ENCODE measurements around the gene NHEJ1.

NHEJ1 gene

DNA sequence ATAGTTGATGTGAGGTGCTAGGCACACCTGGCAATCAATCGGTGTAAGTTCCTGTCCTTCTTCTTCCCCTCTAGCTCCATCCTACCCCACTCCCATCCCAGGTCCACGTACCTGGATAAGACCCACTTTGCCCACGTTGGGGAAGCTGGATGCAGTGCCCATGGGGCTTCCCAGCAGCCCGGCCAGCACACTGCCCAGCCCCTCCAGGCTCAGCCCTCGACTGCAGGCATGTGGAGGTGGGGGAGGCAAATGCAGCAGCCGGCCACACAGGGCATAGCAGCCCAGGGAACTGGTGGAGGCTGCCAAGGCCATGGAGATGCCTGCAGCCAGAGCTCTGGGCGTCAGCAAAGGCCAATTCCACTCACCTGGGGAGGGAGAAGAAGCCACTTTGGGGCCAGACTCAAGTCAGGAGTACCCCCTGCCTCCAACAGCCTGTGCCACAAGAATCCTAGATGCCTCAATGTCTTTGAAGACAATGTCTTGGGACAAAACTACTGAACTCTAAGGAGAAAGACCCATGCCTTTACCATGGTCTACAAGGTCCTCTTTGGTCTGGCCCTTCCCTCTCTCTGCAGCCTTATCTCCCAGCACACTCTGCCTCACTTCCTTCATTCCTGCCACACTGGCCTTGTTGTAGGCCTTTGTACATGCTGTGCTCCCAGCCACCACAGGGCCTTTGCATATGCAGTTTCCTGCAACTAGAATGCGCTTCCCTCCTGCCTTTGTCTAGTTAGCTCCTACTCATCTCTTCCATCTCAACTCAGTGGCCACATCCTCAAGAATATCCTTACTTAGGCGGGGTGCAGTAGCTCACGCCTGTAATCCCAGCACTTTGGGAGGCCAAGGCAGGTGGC, 4.7 kb upstream of the NHEJ1 start:
- DNase-seq: no peak

- no peak for DNase-seq
Measured at GRCh38 chr2:219163156-219163555, 2.5 kb upstream of the NHEJ1 start.

- DNase-seq: no peak
Measured at GRCh38 chr2:219161097-219161496, 482 bp upstream of the NHEJ1 start.

DNA sequence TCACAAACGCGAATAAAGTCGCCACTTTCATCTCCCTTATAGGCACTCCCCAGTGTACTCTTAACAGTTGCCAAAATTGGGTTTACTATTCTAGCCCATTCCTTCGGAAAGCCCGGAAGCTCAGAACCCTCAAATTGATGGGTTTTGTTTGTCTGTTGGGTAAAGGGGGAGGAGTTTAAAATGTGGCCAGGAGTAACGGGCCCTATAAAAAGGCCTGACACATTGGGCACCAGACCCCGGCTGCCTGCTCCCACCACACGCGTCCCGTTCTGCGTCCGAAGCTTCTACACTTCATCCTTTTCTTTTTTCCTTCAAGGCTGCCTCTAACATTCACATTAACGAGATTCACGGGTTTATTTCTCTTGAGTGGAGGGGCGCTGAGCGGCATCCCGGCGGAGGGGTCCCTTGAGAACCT, 837 bp downstream of the NHEJ1 start:
- peak in 1 of 4 experiments; percentile 10 for DNase-seq

GRCh38 chr2:219158586-219158985, 2.0 kb downstream of the NHEJ1 start:
- DNase-seq: no peak

DNA sequence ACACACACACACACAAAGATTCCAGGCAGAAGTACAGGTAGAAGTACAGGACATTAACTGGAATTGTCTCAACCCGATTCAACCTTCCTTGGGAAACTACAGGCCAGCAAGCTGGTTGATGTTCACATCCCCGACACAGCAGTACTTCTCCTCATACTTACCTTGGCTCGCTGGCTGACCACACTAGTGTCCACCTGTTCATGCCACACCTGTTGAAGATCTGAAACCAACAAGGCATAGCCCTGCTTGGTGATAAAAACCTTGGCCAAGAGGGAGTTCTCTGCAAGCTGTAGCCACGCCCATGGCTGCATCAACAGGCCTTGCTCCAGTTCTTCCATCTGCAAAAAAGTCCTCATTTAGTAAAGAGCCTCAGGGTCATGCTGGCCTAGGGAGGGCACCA, 2.6 kb downstream of the NHEJ1 start:
- DNase-seq: no peak

DNA sequence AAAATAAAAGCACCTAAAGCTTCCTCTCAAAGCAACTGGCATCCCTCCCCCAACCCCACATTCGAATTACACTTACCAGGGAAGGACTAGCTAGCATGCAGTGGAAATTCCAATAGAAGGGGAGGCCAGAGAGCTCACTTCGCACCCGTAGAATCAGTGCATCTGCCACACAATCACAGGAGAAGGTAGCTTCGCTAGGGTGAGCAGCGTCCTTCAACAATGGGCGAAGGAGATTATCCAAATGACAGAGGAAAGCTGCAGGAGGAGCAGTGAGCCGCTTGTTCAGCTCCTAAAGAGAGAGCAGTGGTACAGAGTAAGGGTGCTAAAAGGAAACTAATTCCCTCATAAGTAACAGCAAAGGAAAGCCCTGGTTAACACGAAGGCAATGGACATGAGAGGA, 3.2 kb downstream of the NHEJ1 start:
- DNase-seq: no peak

- DNase-seq: peak; percentile 63 to 91 (median 85)
Measured at GRCh38 chr2:219155054-219155644, 5.5 kb downstream of the NHEJ1 start.

DNA sequence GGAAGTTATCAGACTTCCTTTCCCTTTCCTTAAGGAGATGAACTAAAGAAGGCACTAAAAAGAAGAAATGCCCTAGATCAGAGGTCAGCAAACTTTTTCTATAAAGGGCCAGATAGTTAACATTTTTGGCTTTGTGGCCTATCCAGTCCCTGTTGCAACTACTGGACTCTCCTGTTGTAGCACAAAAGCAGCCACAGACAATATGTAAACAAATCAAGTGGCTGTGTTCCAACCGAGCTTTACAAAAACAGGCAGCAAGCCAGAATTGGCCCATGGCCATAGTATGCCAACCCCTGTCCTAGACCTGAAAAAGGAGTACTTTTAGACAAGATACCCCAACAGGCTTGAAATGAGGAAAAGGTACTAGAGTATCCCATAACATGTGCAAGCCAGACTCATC, 10.9 kb downstream of the NHEJ1 start:
- DNase-seq: no peak

DNA sequence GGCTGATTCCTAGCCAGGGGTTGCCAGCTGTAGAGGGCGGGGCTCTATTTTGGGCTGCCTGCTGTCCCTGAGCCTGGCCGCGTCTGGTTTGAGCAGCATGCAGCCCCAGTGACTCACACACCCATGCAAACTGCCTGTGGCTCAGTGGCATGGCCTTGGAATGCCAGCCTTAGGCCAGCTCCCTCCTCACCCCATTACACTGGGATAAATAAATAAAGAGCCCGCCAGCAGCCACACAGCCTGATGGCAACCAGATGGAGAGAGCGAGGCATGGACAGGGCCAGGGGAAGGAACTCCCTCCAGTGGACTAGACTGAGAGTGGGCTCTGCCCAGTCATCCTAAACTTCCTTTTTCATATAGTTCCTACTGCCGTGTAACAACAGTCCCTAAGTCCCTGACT, 18.3 kb downstream of the NHEJ1 start:
- DNase-seq: peak in 2 of 4 experiments; percentile 19 to 21

DNA sequence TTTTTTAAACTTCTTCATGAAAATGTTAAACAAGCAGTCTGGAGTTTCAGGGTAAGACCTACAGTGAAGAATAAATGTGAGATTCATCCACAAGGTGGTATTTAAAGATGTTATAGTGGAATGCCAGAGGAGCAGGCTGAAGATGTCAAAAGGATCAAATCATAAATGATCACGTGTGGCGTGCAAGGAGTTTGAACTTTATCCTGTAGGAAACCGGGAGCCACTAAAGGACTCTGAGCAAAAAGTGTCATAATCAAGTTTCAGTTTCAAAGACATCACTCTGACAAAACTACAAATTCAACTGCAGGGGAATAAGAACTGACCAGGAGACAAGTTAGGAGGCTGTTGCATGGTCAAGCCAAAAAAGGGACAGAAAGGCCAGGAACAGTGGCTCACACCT, 19.9 kb downstream of the NHEJ1 start:
- no peak for DNase-seq

DNA sequence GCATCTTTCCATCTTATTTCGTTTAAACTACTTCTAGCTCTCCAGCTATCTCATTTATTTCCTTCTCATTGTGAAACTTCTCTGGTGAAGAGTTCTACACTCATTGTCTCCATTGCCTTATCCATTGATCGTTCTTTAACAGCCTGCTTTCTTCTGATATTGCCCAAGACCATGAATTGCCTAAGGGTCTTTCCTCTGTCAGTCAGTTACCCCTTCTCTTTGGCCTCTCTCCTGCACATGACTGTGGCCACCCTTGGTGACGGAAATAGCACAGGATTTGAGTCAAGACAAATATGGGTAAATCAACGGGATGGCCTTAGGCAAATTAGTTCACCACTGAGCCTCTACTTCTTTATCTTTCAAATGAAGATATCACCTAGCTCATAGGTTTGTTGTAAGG, 26.6 kb downstream of the NHEJ1 start:
- no peak for DNase-seq

DNA sequence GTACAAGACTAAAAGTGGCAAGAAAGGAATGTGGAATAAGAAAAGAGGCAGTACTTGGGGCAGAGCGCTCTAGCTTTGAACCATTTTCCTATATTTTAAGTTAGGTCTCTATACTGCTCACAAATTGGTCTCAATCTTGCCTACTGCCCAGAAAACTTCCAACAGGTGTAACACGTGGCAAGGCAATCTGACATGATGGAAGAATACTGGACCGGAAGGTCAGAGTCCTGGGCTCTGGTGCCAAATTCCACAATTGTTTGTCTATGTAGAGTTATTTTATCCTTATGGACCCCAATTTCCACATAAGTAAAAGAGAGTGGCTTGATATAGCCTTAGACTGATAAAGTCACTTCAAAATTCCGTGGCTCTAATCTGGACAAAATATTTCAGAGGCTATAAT, 28.9 kb downstream of the NHEJ1 start:
- no peak for DNase-seq

GRCh38 chr2:219131327-219131726, 29.3 kb downstream of the NHEJ1 start:
- no peak for DNase-seq

- no peak for DNase-seq
Measured at GRCh38 chr2:219129589-219129988, 31.0 kb downstream of the NHEJ1 start.

DNA sequence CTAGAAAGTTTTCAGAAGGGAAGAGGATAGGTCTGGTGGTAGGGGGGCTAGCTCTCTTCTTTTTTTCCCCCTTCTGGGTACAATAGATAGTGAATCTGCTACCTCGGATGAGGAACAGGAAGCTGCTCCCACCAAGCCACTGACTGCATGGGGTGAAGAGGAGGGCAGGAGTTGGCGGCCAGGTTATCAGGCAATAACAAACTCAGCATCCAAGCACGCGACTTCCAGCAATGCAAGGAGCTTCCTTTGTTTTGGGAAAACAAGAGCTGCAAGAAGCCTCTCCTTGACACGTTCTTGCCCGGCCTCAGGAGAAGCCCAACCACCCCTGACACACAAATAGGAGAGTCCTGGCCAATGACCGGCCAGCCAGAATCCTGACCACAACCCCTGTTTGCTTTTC, 32.2 kb downstream of the NHEJ1 start:
- DNase-seq: peak in 1 of 4 experiments; percentile 10

DNA sequence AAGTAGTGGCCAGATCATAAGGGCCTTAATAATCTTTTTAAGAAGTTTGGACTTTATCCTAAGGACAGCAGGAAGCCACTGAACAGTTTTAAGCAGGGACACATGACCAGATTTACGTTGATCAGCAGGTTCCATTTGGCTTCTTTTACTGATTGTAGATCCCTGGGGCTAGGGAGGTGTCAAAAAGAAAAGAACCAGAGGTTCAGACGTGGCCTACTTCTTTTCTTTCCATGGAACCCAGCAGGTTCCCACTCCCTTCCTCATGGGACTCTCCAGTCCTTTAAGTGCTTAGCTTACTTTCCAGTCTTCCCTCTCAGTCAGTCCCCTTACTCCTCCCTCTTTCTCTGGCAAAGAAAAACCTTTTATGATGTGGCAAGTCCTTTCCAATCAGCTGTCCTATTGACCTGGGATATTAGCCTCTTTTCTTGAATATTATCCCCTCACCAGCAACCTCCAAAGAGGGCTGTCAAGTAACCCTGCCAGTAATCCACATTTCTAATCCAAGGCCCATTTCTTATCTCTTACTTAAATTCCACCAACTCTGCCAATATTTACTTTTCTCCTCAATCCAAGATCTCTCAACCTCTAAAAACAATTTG, 33.5 kb downstream of the NHEJ1 start:
- DNase-seq: no peak

DNA sequence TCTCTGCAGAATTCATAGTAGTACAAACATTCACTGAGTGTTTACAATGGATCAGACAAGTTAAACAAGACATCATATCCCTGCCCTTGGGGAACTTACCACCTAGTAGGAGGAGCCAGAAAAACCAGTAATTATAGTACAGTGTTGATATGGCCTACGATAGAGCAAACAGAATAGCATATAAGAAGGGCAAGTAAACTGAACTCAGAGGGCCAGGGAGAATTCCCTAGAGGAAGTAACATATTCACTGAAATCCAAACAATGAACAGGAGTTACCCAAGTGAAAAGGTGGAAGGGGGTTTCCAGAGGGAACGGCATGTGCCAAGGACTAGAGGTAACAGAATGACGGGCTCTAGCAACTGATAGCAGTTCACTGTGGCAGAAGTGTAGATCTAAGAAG, 34.1 kb downstream of the NHEJ1 start:
- DNase-seq: no peak

DNA sequence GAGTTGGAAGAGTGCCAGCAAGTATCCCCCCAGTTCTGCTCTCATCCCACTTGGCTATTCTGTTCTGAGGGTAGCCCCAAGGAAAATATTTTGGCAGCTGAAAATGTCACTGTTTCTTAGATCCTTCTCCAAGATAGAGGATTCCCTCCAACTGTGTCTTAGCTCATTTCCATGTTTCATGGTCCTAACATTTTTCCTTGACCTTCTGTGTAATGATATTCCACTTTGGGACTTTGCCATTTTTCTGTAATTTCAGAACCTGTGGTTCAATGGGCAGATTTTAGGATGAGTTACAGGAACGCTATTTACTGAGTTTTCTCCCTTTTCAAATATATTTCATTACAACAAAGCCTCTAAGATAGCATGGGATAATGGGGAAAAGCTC, 34.7 kb downstream of the NHEJ1 start:
- DNase-seq: no peak

GRCh38 chr2:219125225-219125885, 35.3 kb downstream of the NHEJ1 start:
- DNase-seq: peak; percentile 36 to 62 (median 59)

DNA sequence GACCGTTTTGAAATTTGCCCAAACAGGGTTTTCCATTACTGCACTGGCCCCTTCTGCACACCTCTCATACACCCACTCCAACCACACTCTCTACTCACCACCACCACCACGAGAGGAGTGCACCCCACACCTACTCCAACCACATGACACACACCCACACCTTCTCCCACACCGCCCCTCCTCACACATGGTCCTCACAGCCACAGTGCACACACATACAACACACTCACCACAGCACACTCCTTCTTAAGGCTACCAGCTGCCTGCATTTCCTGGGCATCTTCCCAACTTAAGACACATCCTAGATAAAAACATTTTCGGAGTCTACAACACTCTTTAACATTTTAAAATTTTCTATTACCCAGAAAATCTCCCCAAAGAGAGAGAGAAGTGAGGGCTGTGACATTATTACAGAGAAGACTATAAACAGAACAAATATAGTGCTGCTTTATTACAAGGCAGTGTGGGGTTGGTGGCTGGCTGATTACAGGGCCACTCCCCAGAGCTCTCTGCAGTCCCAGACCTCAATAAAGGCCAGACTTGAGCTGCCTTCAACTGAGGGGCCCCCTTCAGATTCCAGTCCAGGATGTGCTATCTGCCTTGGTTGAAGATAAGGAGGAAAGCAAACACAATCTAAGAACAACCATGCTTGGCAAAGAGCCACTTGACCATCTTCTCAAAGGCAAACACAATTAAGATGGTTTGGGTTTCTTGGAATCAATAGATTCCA, 36.1 kb downstream of the NHEJ1 start:
- no peak for DNase-seq

DNA sequence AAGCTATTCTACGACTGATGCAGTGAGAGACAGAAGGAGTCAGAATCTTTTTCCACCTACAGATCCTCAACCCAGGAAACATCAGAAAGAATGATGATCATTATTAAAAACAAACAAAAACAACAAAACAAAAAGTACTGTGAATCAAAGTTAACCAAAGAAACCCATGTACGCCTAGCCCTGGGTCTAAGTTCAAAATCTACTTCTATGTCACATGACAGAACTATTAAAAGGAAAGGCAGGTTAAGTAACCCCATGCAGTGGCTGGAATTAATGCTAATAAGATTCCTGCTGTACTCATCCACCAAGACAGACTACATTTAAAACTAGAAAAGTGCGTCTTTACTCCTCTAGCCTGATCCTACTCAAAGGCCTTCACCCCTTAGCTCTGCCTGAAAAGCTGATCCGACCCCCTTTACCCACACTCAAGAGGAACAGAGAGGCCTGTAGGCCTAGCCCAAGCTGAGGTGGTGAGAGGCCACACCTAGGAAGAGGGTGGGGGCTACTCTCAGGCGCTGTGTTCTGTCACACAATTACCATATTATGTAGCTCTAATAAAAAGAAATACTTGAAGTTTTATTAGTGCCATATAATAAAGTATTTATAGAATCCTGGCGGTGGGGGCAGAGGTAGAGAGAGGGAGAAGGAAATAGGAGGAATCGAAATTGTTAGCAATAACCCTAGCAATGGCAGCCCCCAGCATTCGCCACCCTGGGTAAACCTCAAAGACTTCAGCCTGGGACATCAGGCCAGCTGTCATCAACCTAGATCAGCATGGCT, 37.1 kb downstream of the NHEJ1 start:
- DNase-seq: no peak
